HG03135 (cell line): Measurements from ENCODE around the gene EGFL6.
"Not testable (repeated sequence)": the region's sequence is repeated elsewhere in the genome, so short reads cannot be mapped to it uniquely, and the experiment has no call there.

ENCODE experiments used
- ATAC-seq: cut with Tn5 transposase; IDR thresholded peaks from one replicate; pipeline ENCODE4 v1.9.1; 2021; ENCODE audit warnings: mild to moderate bottlenecking, moderate library complexity; ENCODE audit not compliant: unreplicated experiment

The EGFL6 gene

DNA sequence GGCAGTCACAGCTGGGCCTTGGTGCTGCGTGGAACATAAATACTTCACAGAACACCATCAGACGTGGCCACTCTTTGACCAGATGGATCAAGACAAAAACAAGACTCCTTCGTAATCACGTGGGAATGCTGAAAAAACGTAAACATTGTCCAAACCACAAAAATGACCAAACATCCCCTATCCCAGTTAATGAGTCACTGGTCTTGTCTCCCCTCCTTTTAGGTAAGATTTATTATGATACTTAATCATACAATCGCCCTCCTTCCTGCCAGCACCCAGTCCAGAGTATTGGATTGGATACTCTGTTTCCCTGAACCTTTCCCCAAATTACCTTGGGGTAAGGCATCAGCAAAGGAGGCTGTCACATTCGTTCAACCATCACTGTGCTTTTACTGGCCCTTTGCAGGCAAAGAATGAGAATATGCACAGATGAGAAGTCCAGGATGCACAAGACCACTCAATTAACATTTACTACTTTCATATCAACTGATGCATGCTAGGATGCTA lies 82.9 kb downstream of the EGFL6 start:
- ATAC-seq = no peak

DNA sequence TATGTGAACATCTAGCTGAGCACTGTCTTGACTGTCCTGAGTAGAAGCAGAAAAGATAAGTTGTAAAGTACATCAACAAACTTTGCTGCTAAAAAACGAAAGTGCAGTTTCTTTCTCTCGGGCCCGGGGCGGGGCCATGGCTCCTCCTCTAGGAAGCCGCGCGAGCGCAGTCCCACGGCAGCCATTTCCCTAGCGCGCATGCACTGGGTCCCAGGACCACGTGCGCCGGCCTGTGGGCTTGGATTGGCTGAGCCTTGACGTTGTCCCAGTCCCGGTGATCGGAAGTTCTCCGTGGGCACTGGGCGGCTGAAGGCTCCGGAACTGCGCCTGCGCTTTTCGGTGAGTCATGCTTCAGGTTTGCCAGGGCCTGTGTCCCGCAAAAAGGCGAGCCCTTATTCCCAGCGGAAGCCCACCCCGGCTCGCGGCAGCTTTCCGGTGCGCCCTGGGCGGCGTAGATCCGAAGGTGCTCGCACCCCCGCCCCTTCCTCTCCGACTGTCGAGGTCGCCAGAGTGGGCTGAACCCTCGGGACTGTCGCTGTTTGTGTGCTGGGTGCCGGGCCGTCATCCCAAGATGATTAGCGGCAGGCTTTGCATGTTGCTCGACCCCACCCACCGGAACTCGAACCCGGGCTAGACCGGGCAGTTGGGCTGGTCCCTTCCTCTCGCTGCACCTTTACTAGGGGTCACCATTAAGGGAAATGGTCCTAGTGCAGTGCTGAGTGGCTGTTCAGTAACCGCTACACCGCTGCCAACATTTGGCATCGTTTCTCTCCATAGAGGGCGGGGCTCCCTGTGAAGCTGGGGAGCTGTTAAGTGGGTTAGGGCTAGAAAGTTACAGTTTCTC lies 83.7 kb downstream of the EGFL6 start, which contains the start of gene TCEANC:
TCEANC (plus strand) TSS at position 292 of the 844 bp plus-strand sequence. CDS start 9,368 bp downstream, outside the sequence.
- ATAC-seq = peak; percentile 96

DNA sequence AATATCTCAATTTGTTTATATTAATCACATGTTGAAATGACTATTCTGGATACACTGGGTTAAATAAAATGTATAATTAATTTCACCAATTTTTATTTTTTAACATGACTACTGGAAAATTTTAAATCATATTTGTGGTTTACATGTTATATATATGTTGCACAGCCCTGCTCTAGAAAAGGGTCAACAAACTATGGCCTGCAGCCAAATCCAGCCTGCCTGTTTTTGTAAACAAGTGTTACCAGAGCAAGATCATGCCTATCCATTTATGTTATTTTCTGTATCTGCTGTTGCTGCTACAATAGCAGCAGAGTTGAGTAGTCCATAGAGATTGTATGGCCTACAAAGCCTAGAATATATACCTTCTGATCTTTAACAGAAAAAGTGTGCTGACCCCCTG lies 84.7 kb downstream of the EGFL6 start:
- no peak for ATAC-seq

DNA sequence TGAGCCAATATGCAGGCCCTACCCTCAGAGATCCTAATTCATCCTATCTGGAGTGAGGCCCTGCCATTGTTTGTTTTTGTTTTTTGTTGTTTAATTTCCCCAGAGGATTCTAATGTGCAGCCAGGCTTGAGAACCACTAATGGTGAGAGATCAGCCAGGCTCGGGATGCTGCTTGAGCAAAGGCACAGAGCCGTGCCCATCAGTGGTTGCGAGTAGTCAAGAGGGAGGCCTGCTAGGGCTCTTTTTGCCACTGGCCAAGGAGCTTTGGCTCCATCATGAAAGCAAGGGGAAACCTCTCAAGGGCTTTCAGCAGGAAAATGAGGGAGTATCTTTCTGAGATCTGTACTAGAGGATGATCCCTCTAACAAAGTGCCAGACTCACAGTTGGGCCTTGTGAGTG lies 86.3 kb downstream of the EGFL6 start:
- ATAC-seq = no peak

DNA sequence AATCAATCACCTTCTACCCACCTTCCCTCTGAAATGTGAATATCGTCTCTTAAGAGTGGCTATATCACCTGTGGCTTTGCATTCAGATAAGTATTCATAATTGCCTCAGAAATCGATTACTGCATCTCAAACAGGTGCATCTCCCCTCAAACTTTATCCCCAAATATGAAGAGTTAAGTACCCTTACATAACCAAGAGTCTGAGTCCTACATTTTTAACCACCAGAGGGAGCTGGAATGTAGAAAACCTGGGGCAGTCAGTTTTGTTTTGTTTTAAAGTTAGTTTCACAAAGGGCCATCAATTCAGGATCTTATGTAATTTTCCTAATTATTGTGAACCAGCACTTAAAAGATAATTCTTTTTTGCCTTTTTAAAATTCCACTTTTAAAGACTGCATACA lies 89.2 kb downstream of the EGFL6 start:
- no peak for ATAC-seq

DNA sequence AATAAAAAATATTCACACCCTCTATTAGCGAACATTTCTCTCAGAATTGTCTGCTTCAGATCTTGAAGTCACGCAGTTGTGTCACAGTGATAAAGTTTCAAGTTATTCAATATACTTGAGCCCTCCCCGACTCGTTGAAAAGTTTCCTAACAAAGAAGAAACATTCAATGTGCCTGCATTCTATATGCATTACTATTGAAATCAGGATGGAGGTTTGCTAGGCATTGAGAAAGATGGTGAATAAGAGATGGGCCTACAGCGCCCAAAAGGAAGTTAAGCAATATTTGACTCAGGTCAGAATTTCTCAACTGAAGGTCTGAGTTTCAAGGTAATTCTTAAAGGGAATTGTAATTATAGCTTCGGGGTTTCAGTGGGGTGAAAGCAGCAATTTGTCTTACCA lies 89.7 kb downstream of the EGFL6 start:
- ATAC-seq = no peak

DNA sequence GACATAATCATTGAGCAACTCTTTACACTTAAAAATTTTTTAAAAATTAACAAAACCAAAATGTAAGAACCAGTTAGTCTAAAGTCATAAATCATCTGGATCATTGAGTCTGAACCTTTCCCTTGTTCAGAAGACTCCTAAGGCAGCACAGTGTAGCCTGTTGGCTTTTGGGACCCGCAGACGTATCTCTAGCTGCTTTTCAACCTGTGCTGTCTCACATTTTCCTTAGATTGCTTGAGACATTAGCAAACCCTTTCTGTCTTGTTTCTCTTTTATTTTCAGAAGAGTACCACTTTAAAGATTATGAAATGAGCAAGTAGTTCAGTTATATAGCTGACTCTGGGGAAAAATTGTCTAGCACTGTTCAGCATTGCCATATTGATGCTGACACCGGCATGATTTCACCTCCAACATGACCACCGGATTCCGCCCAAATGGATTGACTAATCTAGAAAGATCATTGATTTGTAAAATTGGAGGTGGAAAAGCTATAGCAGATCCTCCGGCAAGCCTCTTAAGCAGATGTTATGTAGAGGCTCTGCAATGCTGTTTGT lies 92.4 kb downstream of the EGFL6 start:
- ATAC-seq = no peak

DNA sequence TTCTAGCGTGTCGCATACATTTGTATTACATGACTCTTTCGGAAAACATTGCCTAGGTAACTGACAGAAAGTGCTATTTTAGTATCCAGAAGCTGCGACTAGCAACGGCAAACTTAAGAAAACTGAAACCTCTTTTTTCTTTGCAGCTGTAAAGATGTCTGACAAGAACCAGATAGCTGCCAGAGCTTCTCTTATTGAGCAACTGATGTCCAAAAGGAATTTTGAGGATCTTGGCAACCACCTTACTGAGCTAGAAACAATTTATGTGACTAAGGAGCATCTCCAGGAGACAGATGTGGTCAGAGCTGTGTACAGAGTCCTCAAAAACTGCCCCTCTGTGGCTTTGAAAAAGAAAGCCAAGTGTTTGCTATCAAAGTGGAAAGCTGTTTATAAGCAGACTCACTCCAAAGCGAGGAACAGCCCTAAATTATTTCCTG lies 93.0 kb downstream of the EGFL6 start:
- ATAC-seq = no peak

DNA sequence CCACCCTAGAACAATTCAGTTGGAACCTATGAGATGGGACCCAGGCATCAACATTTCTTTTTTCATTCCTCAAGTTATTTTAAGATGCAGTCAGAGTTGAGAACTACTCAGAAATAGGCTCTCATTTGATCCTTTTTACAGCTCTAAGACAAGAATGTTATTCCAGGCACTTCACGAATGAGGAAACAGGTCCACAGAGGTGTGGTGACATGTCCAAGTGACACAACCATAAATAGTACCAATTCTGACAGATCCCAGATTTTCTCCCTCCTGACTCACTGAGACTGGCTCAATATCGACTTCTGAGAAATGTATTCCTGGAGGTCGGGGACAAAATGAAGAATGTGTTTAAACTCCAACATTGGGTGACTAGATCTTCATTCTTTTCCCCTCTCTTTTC lies 94.6 kb downstream of the EGFL6 start:
- ATAC-seq = no peak

DNA sequence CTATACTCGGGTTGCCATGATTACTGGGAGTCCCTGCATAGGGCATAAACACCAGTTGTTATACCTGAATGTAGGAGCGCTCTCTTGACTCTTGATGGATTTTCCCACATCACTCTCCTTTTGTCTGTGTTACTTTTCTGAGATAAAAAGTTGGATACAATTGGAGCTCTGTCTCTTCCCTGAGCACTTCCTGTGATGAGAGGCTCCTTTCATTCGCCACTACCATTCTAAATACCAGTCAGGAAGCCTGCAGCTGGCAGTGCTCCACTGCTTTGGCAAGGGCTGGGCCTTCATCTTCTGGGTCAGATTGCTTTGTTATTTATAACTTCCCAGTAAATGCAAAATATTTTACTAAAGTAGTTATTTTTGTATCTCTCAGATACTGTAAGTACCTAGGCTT lies 97.4 kb downstream of the EGFL6 start:
- no peak for ATAC-seq

DNA sequence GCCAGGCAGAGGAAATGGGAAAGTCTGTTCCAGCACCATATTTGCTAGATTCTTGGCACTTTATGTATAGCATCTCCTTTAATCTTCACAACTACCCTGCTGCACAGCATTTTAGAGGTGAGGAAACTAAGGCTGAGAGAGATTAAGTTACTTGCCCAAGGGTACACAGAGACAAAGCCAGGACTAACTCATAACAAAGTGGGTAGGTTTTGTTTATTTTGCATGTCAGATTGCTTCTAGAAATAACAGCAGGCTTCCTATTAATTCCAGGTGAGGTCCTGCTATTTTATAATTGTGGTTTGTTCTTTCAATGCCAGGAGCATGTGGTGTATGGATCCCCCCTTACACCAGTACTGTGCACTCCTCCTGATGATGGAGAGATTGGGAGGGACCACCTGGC lies 98.5 kb downstream of the EGFL6 start:
- no peak for ATAC-seq

DNA sequence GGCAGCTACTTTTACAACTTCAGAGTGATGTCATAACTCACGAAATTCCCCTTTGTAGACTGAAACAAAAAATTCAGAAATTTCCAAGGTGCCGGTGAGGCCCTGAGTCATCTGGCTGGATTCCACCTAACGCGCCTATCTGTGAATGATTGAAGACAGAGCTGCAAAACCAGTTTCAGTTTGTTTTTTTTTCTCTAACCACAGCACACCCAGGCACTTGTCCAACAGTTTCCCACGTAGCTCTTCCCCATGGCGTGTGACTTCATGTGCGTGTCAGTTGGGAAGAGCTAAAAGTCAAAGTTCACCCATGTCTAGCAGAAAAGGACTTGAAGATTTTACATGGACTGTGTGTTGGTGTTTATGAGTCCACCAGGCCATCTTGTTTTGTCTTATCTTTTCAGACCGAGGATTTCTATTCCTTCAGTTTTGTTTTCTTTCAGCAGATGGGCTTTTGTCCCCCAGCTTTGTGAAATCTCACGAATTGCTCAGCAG lies 99.9 kb downstream of the EGFL6 start:
- ATAC-seq = peak; percentile 86

DNA sequence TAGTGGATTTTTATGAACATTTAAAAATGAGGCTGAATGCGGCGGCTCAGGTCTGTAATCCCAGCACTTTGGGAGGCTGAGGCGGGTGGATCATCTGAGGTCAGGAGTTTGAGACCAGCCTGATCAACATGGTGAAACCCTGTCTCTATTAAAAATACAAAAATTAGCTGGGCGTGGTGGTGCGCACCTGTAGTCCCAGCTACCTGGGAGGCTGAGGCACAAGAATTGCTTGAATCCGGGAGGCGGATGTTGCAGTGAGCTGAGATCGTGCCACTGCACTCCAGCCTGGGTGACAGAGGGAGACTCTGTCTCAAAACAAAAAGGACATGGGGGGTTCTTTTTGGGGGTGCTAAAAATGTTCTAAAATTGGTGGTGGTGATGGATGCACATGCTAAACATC lies 100.4 kb downstream of the EGFL6 start:
- not testable (repeated sequence) for ATAC-seq

DNA sequence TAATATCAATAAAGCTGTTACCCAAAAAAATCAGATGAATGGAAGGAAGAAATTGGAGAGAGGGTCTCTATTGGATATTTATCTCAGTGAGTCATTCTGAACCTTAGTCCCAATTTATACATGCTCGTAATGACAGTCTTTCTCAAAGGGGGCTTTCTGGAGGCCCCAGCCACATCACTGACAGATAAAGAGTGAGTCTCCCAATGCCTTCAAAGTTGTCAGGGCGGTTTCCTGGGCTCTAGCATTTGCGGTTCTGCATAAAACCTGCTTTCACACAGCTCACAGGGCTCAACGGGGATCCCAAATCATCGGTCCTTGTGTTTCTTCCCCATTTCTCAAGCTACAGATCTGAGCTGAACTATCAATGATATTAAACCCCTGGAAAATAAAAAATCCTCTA lies 100.8 kb downstream of the EGFL6 start:
- no peak for ATAC-seq

DNA sequence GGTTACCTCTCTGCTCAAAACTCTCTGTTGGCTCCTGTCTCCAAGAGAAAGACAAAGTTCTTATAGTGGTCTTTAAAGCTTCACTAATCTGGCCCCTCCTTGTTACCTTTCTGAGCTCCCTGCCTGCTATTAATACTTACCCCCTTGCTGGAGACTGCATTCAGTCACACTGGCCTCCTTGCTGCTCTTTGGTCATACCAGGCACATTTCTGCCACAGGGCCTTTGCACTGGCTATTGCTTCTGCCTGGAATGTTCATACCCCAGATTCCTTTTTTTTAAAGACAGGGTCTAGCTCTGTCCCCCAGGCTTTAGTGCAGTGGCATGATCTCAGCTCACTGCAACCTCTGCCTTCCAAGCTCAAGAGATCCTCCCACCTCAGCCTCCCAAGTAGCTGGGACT lies 103.6 kb downstream of the EGFL6 start:
- ATAC-seq = no peak

DNA sequence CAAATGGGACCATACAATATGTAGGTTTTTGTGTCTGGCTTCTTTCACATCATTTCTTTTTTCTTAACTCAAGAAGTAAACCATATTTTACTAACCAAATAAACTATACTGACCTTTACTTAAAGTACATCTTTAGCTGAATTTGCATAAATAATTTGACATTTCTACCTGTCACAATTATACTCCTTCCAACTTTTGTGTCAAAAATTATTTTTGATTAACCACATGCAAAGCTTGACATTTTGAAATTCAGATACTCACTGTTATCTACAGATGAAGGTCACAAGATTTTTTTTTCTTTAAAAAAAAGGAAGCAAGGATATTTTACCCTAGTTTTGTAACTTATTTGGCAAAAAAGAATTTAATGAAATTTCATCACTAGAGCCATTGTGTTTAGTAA lies 107.5 kb downstream of the EGFL6 start:
- no peak for ATAC-seq

DNA sequence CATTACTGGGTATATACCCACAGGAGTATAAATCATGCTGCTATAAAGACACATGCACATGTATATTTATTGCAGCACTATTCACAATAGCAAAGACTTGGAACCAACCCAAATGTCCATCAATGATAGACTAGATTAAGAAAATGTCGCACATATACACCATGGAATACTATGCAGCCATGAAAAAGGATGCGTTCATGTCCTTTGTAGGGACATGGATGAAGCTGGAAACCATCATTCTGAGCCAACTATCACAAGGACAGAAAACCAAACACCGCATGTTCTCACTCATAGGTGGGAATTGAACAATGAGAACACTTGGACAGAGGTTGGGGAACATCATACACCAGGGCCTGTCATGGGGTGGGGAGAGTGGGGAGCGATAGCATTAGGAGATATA lies 110.3 kb downstream of the EGFL6 start:
- ATAC-seq = not testable (repeated sequence)

DNA sequence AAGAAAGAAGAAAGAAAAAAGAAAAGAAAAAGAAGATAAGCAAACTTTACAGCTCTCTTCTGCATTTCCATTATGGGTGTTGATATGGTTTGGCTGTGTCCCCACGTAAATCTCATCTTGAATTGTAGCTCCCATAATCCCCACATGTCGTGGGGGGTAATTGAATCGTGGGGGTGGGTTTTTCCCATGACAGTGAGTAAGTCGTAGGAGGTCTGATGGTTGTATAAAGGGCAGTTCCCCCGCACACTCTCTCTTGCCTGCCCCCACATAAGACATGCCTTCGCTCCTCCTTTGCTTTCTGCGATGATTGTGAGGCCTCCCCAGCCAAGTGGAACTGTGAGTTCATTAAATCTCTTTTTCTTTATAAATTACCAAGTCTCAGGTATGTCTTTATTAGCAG lies 112.2 kb downstream of the EGFL6 start:
- ATAC-seq = no peak
